NCI-H2081 treated with DMSO at 0.1 percent for 48 hours (cell line): ENCODE results near the gene PLPPR1.

Source experiments
- DNase-seq: peaks from one replicate; lab custom pipeline; 2025; lab: John Stamatoyannopoulos, UW

The PLPPR1 gene

DNA sequence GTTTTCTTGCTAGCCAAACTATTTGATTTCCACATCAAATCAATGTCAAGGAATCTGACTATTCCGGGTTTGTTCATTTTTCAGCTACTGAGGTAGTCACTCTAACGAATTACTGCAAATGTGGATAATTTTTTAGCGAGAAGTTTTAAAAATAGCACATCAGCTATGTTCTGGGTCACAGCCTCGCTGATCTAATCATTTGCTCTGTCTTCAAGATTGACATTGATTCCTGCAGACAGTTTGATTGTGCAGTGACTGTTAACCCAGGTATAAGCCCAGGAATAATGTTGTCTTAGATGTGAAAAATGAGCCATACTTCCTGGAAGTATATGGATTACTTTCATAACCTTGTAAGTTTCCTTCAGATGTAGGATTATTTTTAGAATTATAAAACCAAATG is 181.1 kb downstream of the PLPPR1 start:
- no peak for DNase-seq

DNA sequence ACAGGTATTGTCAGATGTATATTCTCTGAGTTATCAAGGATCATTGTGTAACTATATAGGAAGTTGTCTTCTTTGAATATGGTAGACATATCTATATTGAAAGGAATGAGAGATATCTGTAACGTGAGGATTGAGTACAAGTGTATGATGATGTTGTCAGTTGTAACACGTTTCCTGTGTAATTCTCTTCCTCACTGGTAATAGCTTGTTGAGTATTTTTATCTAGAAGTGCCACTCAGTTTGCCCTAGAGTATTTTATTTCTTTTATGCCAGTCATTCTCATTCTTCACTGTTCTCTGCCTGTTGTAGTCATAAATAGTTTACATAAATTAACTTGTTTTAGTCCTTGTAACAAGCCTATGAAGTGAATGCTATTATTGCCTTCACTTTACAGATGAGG is 184.1 kb downstream of the PLPPR1 start:
- no peak for DNase-seq

DNA sequence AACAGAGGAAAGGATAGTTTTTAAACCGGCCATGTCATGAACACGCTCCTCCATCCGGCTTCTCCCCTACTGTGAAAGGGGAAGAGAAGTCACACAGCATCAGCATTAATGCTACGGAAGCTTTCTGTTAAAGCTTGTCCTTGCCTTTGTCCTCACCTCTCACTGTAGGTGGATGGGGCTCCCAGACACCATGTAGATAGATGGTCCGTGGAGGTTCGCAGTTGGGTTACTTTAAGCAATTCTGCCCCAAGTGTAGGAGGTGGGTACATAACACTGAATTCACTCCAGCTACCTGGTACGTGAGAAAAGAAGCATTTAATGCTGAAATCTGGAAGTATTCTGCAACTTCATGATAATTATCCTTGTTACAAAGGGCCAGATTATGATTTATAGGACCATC is 190.5 kb downstream of the PLPPR1 start:
- DNase-seq: no peak

DNA sequence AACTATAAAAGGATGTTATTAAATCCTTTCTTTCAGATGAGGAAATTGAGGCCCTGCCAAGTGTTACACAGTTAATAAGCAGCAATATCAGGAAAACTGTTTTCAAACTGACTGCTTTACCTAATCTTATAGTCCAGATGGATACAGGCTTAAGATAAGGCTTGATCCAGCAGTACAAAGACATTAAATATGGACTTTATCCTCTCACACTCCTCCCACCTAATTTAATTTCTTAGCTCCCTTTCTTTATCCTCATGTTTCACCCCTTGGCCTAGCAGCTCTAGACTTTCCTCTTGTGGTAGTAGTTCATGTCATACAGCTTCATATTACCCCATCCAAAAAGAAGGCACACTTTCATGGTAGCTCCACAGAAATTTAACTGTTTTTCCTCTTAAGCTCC is 191.8 kb downstream of the PLPPR1 start:
- no peak for DNase-seq

DNA sequence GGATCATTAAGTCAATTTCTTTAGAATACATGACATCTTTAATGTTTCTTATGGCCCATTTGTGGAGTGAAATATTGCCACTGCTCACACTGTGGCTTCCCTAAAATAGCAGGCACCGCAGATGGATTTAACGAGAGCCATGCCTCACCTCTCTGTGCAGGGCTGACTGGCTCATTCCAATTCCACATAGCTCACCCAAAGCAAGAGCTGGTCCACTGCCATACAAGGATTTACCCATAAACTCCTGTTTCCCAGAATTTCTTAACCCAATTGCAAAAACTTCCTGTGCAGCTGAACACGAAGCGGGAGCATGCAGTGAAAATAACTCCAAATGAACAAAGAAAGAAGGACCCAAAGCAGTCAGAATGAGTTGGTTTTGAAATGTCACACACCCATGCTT is 196.7 kb downstream of the PLPPR1 start:
- DNase-seq: no peak

DNA sequence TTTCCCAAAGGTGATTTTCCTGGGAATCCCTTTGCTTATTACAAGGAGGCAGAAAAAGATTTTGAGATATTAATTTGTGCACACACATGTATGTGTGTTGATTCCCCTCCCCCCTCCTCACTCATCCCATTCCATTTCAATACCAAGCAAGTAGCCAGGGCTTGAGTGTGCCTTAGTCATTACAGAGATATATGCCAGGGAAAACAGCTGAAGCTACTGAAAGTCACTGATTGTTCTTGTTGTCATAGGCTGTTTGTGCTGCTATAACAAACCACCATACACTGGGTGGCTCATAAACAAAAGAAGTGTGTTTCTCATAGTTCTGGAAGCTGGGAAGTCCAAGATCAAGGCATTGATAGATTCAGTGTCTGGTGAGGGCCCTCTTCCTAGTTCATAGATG is 197.6 kb downstream of the PLPPR1 start:
- no peak for DNase-seq

DNA sequence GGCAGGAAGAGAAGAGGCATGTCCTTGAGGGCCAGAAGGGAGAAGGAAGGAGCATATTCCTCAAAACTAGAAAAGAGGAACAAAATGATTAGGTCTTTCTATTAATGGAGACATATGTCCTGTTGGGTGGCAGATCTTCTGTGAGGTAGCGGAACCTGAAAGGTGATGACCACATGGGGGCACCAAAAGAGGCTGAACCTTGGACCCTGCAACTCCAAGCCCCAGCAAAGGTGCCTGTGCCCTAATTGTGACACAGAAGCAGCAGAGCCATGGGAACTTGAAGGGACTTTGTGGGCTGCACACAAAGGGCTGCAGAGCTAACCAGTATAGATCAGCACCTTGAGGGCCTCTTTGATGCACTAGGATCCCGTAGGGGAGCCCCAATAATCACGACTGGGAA is 198.3 kb downstream of the PLPPR1 start:
- no peak for DNase-seq

DNA sequence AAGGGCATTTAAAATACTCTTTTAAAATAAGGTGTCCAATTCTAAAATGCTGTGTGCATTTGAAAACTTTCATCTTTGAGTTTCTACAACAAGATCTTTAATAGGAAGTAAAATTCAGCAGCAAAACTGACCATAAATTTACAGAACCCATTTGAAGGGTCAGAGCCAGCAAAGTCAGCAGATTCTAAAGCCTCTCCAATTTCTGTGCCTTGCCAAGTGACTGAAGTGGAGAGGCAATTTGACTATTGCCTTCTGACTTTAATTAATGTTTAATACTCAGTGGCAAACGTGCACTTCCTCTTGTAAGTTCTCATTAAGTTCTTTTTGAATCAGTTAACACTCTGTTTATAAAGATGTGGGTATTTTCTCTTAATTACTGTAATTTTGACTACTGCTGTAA is 201.1 kb downstream of the PLPPR1 start:
- DNase-seq: peak; percentile 20

DNA sequence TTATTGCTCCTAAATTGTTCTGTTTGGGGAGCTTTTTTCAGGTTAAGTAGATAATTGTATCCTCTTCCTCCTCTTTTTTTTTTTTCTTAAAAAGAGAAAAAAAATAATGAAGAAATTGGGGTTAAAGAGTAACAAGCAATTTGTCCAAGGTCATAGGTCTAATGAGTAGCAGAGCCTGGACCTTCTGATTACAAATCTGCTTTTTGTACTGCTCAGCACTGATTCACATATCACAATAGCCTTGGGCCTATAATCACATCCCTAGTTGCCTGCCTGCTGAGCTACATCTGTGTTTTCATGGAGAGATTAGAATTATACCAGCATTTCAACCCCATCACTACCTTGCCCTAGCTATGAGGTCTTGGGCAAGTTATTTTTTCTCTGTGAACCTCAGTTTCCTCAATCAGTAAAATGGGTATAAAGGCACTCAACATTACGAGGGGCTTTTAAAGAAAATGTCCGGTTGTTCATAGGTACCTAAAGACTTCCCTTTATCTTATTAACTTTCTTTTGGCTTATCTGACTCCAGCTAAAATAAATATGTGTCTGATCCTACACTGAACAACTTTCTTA is 204.0 kb downstream of the PLPPR1 start:
- no peak for DNase-seq

DNA sequence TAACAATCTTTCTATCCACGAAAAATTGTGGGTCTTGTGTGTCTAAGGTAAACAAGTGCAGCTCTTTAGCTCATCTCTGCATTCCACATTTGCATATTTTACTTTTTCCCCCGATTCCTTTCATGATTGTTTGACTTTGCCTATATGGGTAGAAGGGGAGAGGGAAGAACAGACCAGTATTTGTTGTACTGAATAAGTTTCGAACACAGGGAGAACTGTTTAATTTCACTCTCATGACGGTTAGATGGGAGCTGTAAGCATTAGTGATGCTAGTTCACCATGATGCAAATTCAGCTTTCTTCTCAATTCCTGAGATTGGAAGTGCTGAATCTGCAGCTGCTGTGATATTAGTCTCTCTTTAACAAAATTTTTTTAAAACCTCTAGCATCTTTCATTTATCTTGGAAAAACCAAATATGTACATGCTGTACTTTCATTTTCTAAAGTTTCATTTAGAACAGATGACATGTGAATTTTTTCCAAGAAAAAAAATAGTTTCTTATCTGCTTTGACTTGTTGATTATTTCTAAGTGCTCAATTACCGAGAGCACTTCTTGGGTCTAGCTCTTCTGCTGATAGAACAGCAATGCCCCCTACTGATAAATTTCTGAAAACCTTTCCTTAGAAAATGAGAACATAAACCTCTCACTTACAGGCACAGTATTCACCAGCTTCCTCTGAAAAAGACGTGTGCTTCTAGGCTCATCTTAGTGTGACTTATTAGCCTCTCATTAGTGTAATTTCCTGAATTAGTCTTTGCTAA is 206.8 kb downstream of the PLPPR1 start:
- no peak for DNase-seq

DNA sequence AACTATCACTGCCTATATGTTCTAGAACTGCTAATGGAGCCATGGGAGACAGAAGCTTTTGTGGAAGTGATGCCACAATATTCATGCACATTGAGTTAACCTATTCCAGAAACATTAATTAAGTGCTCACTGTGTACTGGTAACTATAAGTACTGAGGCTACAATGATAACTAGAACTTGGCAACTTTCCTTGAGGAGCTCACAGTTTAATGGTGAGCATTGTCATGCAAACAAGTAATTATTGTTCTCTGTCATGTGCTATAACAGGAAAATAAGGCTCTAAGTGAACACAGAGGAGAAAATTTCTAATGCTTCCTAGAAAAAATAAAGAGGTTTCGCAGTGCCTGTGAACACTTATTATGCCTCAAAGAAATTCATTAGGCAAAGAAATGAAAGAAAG is 214.1 kb downstream of the PLPPR1 start:
- no peak for DNase-seq

DNA sequence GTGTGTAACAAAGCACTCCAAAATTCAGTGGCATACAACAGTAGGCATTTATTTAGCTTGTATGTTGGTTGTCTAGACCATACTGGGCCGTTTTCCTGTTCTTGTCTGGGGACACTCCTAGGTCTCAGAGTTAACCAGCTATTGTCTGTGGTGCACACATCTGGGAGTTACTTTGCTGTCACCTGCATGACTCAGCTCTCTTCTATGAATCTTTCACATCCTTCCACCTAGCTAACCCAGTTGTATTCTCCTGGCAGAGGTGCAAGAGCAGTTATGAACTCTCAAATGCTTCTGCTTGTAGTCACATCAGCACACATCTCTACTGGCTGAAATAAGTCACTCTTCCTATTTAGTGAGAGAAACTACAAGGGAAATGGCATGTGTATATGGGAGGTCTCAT is 218.2 kb downstream of the PLPPR1 start:
- no peak for DNase-seq

DNA sequence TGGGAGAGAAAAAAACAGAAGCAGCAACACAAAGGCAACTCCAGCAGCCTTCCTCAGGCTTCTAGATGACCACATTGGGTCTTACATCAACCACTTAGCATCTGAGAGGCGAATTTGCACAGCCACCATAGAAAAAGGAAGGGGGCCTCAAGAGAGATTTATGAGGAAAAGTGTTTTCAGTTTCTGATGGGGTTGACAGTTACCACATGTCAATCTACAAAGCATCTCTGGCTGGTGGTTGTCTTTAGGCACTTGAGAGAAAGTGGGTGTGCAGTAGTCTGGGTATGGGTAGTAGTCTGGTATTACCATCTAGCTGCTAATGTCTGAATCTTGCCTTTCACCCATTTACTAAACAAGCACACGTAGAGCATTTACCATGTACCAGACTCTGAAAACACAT is 218.8 kb downstream of the PLPPR1 start:
- DNase-seq: no peak

DNA sequence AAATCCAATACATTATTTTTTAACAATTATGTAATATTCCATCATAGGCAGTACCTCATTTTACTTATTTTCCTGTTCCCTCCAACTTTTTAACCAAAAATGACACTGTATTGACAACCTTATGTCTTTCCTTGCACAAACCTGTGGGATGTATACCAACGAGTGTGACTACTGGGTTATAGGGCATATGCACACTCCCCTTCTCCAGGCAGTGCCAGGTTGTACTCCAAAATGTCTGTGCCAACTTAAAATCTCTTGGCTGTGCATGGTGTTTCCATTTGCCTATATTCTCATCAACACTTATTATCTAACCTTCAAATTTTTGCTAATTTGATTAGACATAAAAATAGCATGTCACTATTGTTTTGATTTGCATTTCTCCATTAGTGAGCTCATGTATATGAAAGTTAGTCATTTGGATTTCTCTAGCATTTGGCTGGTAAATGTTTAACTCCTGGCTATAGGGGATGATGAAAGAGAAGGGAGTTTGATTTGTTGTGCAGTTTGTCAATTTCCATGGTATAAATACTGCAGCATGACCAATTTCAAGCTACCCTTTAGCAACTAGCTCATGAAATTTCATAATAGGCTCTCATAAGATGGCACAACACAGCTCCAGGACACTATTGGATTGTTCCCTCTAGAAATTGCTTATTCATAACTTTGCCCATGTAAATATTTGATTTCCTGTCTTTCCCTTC is 226.4 kb downstream of the PLPPR1 start:
- no peak for DNase-seq

DNA sequence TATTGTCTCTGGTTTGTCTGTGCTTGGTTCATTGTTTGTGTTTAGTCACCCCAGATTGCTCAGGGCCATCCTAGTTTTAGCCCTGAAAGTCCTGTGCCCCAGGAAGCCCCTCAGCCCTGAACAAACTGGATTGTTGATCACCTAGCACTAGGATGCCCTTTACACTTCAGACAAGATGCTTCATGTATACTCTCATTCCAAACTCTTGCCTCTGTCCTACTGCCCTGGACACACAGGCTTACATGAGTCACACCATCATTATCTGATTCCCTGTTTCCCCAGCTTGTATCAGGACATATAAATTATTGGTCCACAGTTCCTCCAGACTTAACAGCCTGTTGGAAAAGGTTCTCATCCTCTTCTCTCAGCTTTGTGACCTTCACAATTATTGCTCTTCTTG is 236.2 kb downstream of the PLPPR1 start:
- no peak for DNase-seq

DNA sequence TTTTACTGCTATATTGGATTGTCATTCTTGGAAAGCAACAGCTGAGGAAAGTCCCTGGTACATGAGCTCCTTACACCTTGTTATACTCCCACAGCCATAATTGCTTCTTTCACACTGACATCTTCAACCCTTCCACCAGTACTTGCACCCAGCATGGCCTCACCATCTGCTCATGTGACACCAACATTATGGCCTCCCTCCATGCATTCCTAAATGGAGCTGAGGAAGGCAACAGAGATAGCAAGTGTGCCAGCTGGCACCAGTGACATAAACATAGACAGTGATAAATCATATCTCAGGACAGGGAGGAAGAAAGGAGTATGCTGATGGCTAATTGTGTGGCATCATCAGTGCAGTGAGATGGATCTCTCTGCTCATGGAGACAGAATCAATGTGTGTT is 236.7 kb downstream of the PLPPR1 start:
- no peak for DNase-seq

DNA sequence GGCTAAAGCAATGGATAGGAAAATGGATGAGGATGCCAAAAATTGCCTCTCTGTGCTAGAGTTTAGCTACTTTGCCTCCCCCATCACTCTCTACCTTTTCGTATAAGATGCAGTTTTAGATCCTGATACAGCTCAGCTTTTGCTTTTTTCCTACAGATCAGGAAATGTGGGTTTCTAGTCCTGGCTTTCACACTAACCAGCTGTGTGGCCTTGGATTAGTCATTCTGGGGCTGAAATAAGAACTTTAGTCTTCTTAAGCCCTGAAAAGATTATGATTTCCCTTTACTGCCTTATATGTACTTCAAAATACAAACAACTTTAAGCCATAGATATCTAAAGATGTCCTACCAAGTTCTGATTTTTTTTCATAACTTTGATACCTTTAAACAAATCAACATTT is 239.9 kb downstream of the PLPPR1 start:
- DNase-seq: no peak

DNA sequence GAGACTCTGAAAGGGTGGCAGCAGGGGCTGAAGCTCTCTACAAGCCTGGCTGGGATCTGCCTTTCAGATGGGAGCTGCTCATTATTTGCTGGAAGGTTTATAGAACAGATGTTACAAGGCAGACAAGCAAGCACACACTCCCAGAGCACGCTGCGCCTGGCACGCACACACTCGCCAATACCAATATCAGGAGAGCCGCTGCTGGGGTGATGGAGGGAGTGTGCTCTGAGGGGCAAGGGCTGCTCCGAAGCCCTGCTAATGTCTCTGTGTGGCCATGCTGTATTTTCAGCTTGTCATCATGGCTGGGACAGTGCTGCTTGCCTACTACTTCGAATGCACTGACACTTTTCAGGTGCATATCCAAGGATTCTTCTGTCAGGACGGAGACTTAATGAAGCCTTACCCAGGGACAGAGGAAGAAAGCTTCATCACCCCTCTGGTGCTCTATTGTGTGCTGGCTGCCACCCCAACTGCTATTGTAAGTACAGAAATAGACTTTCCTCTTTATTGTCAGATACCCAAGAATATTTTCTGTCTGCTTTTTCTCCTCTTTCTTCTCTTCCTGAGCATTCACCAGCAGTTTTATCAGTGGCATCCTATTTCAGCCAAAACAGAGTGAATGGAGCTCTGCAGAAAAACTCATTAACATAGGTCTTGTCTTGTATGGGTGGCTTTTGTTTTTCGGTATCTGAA is 241.2 kb downstream of the PLPPR1 start:
- no peak for DNase-seq

DNA sequence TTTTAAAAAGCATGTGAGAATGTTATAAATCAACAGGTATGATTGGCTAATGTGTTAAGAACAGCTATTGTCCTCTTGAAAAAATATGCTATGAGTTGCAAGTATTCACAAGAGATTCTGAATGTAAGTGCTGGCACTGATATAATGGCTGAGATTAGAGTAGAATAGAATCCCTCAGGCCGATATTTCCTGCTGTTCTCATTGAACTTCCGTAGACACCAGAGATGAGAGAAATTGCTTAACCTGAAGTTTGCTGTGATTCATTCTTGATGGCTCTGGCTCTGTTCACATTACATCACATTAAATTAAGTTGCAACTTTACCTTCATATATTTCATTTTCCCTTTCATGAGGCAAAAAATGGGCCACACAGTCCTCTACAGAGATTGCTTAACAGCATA is 241.8 kb downstream of the PLPPR1 start:
- no peak for DNase-seq

DNA sequence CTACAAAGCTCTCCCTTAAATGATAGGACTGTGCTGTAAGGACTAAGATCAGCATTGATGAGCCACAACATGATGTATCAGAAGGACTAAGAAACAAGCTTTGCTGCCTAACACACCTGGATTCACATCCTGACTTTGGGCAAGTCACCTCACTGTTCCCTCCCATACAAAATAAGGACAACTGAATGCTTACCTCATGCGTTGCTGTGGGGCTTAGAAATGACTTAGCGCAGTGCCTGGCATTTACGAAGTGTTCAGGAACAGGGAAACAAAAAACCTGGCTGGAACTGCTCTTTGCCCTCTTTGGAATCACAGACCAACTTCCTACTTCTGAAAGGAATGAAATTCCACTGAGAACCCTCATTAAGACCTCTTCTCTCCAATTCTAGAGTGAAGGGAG is 242.6 kb downstream of the PLPPR1 start:
- no peak for DNase-seq

DNA sequence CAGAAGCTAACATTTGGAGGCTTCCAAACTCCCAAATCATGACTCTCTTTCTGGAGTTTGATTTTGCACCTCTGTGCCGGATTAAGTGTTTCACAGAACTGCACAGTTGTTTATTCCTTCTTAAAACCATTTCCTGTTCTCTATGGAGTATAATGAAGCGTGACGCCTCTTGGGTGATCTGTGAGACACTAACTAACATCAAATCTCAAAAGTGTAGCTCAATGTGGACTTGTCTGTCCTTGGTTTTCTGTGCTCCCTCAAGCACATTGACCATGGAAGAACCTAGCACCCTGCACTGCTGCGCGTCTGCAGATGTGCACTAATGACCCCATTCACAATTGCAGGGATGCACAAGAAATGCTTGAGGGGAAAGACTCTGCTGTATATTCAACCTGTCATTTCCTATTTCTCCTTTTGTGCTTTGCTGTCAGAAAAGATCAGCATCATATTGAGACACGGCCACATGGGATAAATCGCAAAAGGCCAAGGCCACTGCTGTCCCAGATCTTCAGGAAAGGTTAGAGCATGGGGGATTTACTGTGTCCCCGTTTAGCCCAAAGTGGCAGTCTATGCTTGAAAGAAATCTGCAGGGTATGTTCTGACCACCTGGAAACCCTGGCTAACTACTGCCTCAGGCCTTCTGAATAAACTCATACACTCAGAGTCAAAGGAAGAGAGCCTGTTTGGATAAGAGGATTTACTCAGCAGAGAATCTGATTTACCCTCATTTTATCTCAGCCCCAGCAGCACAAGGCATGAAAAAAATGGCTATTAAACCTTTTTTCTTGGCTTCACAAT is 246.6 kb downstream of the PLPPR1 start:
- DNase-seq: no peak

DNA sequence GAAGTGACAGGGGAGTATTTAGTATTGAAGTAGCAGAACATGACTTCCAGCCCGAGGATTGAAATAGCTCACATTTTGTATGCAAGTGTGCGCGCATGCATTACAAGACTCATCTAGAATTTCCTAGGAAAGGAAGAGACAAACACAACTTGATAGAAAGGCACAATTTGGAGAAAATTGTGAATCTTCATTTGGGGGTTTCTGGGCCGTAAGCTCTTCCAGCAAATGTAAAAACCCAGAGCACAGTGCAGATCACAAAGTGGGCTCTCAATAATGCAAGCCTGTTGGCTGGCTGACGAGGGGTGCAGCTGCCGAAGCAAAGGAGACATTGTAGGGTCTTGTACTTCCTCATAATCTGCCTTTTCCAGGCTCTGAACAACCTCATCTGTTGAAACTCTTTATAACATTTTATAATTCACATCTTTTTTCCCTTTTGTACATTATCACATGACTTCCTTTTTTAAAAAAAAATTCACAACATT is 247.3 kb downstream of the PLPPR1 start:
- no peak for DNase-seq
